Measurements from ENCODE around the gene C9orf78.

The C9orf78 gene

DNA sequence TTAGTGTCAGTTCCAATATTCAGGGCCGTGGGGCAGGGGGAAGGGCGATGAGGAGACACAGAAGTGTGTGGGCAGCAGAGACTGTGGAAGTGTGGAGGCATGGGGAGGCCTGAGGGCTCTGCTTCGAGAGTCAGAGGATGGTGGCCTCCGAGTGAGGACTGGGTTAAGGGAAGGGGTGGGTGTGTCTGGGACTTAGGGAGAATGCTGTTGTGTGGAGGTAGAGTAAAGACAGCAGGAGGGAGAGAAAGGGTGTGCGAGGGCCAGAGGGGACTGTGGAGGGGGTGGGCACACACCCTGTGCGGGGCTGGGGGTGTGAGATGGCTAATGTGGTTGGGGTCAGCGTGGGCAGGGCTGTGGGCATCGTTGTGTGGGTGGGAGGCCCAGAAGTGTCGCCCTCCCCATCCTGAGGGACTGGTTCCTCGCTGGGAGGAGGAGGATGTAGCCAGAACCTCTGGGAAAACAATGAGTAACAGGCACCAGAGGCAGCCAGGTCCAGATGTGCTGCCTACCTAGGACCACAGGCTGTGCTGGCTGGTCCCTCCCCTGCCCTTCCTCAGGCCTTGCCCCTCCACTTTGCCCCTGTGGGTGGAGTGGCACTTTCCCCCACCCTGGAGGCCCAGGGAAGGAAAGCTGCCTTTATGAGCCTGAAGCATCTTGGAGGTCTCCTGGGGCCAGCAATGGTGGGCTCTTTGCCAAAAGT lies 4.4 kb upstream of the C9orf78 start:
- DNase-seq = no peak

DNA sequence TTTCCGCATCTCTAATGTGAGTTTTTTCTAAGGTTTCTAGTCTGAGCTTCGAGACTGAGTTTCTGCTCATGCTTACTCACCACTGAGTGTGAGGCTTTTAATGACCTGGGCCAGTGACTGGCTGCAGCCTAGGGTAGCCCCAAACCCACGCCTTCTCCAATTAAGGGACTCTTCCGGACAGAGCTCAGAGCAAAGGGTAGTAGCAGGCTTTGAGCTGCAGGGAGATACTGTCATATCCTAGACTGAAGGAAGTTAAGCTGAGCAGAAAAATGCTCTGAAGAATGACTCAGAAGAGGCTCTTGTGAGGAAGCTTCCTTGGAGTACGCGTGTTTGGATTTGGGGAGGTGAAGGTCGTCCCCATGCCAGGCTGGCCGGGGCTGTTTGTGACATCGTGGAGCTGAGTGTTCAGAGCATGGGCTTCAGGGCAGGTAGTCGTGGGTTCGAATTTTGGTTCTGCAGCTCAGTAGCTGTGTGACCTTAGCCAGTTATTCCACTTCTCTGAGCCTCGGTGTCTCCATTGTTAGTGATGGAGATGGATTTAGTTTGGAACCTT lies 3.7 kb upstream of the C9orf78 start:
- DNase-seq = no peak

DNA sequence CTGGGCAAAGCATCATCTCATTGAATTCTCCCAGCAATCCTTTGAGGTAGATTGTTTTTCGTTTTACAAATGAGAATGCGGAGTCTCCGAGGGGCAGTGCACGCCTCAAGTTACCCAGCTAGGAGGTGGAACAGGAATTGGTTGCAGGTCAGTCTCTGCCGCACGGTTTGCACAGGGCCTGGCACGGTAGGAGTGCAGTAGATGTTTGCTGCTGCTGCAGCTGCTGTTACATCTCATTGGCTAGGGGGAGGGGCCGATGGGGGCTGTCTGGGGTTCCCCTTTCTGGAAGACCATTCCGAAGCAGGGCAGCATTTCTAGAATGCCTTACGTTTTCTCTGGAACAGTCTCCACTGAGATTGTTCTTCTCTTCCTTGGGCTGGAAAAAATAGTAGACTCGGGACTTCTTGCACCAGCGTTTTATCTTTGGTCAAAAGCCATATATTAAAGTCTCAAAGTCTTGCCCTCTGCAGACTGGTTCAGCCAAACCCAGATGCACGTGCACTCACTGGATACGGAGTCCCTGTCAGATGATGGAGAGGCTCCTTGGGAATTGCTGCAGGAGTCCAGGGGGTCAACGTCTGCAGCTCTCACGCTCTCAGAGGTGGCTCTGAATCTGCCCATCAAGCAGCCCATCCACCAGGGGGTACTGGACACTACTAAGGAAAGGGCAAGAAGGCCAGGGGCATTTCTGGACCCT lies 1.4 kb upstream of the C9orf78 start:
- DNase-seq = peak; percentile 55

DNA sequence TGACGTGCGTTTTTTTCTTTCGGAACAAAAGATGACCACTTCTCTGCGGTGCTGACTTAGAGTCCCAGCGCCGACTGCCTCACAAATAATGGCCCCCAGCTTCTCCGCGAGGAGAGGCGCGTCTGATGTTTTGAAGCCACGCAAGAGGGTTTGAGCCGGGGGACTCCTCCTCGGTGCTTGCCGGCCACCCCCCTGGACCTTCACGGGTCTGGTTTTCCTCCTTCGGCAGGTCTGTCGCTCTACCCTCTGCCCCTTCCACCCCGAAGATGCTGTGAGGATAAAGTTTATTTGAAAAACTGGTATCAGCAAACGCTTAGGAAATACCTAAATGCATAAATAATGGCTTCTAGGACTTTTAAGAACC lies 767 bp upstream of the C9orf78 start:
- DNase-seq = no peak

DNA sequence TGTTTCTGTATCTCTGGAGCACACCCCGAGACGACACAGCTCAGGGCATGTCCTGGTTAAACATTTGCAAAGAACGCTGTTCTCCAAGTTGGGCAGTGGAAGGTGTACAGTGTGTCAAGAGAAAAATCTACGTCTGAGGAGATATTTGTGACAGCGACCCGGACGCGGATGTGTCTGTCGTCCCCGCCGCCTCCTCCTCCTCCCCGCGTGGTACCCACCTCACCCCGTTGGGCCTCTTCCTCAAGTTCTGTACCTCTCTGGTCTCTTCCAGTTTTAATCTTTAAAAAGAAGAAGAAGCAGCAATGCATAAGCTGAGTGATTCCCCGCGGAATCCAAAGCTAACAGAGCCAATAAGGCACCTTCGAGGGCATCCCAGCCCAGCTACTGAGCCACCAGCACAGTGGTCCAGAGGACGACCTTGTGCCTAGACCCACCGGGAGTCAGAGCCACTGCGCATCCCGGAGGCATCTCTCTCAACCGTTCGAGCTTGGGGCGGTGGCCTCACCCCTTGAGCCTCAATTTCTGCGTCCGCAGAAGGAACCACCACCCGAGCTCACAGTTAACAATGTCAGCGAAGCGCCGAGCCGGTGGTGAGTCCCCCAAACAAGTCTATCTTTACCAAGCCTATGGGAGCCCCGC lies 467 bp downstream of the C9orf78 start:
- DNase-seq = peak; percentile 48

DNA sequence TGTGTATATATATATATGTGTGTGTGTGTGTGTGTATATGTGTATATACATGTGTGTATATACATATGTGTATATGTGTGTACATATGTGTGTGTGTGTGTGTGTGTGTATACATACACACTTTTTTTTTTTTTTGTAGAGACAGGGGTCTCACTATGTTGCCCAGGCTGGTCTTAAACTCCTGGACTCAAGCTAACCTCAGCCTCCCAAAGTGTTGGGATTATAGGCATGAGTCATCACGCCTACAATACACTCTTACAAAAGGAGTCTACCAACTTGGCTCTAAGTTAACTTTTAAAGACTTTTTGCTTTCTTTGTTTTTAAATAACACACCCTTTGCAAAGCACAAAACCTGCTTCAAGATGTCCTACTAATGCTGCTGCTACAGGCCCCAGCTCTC lies 2.1 kb downstream of the C9orf78 start:
- DNase-seq = no peak

DNA sequence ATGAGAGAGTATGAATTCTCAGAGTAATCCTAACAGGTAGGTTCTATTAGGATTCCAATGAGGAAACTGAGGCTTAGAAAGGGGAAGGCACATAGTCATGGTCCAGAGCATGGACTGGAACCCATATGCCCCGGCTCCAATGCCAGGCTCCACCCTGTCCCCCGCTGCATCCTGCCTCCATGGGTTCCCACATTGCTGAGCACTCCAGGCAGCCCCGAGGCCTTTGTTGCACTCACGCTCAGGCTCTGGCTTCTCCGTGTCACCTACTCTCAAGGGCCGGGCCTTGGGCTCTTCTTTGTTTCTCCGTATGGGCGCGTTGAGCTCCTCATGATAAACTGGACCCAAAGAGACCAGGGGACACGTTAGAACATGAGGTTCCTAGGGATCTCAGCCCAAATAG lies 6.1 kb downstream of the C9orf78 start:
- DNase-seq = no peak

DNA sequence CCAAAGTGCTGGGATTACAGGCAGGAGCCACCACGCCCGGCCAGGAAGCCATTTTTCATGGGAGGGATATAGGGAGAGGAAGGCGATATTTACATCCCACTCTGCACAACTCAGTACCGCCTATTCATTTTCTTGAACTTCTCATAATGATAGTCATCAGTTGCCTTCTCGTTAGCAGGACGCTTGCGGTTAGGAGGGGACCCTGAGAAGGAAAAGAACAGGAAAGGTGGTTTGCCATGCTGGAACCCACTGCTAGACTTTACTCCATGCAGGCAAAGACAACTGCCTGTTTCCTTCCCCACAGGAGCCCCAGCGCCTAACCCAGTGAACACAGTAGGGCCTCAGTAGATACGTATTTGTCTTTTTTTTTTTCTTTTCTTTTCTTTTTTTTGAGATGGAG lies 7.0 kb downstream of the C9orf78 start:
- DNase-seq = no peak

DNA sequence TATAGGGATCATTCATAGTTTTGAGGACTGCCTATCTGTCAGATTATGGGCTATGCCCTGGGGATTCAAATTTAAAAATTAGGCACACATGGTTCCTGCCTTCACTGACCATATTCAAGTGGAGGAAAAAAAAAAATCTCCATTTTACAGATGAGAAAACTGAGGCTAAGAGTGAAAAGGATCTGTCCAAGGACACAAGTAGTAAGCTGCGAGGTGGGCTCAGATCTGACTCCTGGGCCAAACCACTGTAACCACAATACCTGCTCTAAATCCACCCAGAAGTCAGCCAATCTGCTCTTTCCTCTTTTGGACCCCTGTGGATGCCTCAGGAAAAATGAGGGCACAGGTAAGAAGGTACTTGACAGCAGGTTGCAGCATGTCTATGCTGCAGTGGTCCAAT lies 8.3 kb downstream of the C9orf78 start:
- DNase-seq = no peak

DNA sequence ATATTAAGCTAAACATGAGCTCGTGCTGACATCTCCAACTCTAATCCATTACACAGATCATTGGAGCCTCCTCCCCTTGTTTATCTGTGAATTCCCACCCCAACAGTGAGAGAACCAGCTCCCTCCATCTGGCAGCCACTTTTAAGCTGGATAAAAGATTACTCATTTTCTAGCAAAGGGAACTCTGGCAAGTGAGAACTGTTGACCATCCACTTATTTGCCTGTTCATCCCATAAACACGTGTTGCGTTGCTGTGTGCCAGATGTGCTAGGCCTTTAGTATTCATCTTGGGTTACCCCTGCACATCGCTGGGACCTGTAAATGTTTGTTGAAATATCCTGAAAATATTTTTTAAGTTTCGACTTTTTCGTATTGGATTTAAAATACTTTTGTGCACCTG lies 8.7 kb downstream of the C9orf78 start:
- DNase-seq = no peak

DNA sequence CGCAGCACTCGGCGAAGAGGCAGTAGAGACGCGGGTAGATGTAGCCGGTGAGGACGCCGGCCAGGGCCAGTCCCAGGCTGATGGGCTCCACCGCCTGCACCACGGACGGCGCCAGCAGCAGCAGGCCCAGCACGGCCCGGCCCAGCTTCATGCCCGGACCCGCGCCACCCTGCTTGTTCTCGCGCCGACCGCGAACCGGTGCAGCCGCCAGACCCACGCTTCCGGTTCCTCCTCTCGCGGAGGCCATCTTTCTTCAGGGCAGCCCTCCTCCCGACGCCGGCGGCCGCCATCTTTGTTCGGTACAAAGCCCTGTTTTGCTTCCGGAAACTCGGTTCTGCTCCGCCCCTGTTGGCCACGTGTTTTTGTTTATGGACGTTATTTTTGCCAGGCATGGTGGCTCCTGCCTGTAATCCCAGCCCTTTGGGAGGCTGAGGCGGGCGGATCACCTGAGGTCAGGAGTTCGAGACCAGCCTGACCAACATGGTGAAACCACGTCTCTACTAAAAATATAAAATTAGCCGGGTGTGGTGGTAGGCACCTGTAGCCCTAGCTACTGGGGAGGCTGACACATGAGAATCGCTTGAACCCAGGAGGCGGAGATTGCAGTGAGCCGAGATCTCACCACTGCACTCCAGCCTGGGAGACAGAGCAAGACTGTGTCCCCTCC lies 11.0 kb downstream of the C9orf78 start, which contains the start of gene TOR1A:
Gene TOR1A (minus strand): TSS at position 202 of the 667 bp plus-strand sequence. CDS start 51 bp downstream, at position 151.
- DNase-seq = peak; percentile 93

DNA sequence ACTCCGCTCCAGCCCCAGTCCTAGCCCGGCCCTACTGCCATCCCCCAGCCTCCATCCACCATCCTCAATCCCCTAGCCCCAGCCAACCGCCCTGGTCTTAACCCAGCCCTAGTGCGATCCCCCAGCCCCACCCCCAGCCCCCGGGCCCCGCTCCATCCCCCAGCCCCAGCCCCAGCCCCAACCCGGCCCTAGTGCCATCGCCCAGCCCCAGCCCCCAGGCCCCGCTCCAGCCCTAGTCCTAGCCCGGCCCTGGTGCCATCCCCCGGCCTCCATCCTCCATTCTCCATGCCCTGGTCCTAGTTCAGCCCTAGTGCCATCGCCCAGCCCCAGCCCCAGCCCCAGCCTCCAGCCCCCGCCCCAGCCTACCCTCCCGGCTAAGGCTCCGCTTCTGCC lies 11.5 kb downstream of the C9orf78 start:
- DNase-seq = no peak

DNA sequence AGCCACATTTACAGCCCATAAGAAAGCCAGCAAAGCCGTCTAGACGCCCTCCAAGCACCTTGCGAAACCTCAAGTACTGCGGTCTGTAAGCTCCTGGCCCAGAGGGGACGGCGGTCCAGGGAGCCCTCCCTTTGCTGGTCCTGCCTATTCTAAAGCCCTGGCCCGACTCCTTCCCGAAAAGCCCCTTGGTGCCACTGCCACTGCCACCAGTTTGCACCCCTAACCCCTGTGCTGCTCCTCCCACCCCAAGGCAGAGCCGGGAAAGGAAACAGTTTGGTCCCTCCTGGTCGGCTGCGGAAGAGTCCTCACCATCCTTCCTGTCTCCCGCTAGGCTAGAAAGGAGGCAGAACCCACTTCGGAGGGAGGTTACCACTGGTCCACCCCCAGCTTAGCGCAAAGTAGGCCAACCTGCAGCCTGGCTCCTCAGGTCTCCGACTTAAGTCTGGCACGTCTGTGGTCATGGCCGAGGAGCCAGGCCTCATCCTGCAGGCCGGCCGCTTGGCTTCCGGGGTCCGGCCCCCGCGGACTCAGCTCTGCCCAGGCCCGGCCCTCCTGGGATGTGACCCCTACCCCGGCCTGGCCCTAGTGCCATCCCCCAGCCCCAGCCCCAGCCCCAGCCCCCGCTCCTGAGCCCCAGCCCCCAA lies 12.1 kb downstream of the C9orf78 start:
- DNase-seq = peak; percentile 27

DNA sequence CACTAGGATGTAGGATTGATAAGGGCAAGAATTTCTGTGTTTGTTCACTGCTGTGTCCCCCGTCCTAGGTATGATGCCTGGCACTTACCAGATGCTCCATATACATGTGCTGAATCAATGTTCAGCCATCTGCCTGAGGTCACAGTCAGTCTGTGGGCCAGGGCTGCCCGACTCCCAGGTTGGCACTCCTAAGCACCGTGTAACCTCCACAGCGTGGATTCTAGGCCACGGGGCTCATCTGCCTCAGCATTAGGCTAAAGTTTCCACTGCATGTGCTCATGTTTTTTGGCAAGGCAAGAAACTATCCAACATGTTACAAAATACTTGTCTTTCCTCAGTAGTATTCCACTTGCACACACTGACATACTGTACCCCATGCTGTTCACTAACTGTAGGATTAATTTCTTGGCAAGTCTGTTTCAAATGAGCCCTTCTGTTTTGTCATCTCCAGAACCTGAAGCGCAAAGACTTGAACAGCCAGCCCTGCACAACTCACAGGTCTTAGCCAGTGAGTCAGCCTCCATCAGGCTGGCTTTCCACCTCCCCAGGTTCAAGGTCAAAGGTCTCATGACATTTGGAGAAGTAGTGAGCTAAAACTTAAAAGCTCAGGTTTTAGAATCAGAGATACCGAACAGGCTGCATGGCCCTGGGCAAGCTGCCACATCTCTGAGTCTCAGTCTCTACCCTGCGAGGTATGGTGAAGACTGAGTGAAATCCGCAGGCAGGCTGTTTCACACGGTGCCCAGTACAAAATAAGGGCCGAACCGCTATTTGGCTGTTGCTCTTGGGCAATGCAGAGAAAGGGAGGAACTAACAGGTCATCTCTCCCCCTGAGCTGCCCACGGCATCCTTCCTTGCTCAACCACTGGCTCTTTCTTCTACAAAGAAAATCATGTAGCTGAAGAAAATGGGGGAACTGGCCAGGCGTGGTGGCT lies 18.3 kb downstream of the C9orf78 start:
- no peak for DNase-seq

DNA sequence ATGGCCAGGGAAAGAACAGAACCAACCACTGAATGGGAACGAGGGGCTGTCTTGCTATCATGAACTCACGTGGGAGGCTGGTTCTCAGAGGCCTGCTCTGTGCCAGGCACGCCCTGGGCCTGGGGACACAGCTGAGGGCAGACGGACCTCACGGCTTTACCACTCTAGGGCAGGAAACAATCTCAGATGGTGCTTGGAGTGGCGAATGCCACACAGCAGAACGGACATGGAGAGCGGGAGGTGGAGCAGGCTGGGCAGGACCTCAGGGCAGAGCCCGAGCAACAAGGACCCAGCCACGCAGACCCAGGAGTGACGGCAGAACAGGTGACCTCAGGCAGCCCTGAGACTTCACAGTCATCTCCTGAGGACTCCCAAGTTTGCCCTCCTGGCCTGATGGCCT lies 19.8 kb downstream of the C9orf78 start:
- DNase-seq = no peak

DNA sequence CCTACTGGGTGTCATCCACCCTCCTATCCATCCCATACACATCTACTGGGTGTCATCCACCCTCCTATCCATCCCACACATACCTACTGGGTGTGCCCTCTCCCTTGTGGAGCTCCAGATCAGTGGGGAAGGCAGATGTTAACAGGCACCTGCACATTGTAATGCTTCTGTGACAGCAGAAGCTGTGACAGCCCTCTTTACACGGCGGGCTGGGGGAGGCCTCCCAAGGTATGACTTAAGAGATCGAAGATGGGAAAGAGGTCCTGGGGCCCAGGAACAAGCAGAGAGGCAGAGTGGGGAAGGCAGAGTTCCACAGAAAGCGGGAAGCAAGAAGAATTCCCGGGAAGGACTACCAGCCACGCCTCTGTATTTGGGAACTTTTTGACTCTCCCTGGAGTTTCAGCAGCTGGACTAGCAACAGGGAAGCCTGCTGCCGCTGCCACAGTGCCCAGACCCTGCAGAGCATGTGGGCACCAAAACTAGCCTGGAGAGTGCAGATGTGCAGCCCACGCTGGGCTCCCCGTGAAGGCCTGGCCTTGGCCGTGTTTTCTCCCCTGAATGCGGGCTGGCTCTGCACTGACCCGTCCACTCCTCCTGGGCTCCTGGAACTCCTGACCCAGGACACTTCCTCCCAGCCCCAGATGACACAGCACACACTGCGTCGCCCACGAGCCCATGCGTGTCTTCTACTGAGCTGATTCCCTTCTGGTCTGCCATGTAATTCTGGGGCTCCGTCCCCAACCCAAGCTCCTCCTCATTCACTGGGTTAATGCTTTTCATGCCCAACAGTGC lies 20.4 kb downstream of the C9orf78 start:
- DNase-seq = no peak

DNA sequence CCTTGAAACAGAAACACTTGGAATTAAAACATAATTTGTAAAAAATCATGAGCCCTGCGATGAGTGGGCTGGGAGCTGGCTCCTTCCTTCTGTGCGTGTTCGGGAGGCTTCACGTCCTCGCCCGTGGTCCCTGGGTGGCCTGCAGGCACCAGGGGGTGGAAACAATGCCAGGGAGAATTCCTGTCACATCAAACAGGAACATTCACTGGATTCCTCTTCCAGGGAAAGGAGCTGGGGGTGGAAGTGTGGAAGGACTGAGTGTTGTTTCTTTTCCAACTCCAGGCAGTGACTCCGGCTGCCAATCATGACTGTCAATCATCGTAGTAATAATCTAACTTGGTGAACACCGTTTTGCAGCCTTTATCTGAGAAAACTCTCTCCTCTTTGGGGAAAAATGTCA lies 21.4 kb downstream of the C9orf78 start:
- no peak for DNase-seq

DNA sequence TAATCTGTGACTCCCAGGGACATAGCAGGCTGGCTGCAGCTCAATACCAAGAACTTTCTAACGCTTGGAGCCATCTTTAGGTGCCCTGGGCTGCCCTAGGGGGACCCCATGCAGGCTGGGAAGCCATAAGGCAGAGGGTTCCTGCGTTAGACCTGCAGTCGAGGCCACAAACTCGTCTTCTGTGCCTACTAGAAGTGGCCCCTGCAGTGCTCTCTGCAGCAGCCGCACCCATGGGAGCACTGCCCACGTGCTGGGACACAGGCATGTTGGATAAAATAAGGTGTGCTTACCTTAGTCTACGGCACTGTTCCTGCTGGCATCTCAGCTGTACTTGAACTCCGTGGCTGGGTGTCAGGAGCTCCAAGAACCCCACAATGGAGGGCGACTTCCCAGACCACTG lies 22.7 kb downstream of the C9orf78 start:
- DNase-seq = no peak

DNA sequence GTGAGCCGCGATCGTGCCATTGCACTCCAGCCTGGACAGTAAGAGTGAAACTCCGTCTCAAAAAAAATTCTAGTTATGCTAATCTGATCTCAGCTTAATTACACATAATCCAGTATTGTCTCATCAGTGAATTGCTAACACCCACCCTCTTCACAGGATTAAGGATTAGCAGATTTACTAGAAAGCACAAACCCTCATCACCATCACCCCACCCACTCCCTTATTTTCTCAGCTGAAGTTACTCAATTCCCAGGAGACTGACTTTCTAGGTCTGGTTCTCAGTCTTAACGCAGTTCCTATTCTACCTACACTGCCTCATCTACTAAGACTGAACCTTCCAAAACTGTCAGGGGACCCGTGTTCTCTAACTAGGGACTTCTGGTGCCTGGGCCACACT lies 23.1 kb downstream of the C9orf78 start:
- DNase-seq = no peak

DNA sequence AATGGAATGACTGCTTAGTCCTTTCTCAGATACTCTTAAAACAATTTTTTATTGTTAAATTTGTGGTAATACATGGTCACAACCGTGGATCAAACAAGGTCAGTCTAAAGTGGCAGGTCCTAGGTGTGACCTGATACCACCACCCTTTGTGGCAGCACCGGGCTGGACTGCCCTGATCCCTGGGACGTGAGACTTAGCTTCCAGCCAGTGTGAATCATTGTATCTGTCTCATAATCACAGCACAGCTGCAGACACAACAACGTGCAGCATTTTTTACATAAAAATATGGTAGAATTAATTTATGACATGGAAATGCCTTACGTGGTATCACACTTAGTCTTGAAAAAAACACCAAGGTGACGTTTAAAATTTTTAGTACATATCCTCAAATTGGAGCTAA lies 24.3 kb downstream of the C9orf78 start:
- DNase-seq = no peak

DNA sequence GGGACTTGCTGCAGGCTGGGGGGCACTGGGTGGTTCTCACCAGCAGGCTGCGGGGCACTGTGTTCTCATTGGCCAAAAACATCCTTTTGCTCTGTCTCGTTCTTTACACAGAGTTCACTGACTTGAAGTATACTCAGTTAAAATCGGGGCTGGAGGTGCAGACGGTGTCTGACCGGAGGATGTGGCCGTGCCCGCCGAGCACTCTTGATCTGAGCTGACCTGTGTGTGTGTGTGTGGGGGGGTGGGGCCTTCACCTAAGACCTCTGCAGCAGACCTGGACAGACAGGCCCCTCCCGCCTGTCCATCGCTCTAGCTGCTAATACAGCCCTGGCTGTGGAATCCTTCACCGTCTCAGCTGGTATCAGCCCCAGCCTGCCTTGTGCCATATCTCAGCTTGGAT lies 25.0 kb downstream of the C9orf78 start:
- no peak for DNase-seq
